ENCODE data around the gene HACD2.

The HACD2 gene

DNA sequence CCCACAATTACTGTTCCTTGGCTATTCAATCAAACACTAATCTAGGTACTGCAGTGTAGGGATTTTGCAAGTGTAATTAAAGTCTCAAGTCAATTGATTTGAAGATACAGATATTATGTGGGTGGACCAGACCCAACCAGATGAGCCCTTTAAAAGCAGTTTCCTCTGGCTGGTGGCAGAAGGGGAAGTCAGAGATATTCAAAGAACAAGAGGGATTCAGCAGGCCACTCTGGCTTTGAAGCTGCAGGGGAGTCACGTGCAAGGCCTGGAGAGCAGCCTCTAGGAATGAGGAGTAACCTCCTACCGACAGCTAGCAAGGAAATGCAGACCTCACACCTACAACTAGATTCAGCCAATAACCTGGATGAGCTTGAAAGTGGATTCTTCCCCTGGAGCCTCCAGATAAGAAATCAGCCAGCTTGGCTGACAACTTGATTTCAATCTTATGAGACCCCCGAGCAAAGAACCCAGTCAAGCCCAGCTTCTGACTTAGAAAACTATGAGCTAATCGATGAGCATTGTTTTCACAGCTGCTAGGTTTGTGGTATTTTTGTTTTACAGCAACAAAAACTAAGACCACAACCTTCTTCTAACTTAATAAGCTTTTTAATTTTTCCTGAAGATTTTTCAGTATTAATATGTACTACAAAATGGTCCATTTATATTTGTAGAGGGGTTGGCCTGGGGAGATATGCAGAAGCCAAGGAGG is 13.4 kb downstream of the HACD2 start:
- no peak for DNase-seq
- Mint-ChIP-seq H3K9me3 (no peaks in the 10 kb centered on the region), H3K4me1 (peaks cover 4% of the 10 kb centered on the region), H3K4me3 (no peak overlapping the region), H3K27me3 (no peaks in the 10 kb centered on the region), H3K36me3 (peaks cover 4% of the 10 kb centered on the region), H3K27ac (no peak overlapping the region)
- CTCF ChIA-PET = interaction anchor here (0.7 kb wide), 1 partner anchor 11 kb away, joined by 3 read pairs; no protein-coding TSS in a partner anchor

DNA sequence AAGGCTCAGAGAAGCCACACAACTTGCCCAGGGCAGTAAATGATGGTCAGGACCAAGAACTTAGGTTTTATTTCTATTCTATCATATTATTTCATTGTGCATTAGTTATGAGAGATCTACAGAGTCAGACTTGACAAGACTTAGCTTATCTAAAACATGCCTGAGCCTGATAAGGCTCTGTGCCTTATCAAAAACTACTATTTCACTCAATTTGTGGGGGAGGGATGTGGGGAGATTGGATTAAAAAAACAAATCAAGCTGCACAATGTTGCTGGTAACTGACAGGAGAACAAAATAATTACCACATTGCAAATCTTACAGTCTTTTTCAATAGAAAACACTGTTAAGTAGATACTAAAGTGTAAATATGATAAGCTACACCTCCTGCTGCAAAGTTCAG is 16.0 kb downstream of the HACD2 start:
- no peaks in the 10 kb centered on the region for H3K9me3 Mint-ChIP-seq
- H3K36me3 Mint-ChIP-seq = peaks cover 4% of the 10 kb centered on the region
- H3K27me3 Mint-ChIP-seq = no peaks in the 10 kb centered on the region
- no peaks in the 10 kb centered on the region for H3K4me1 Mint-ChIP-seq
- H3K4me3 Mint-ChIP-seq = no peak overlapping the region
- DNase-seq = no peak
- H3K27ac Mint-ChIP-seq = no peak overlapping the region
- CTCF ChIA-PET = interaction anchor here (0.7 to 1.5 kb wide), 3 partner anchors 9 to 65 kb away, joined by 3 to 4 read pairs (median 4); no protein-coding TSS in a partner anchor

DNA sequence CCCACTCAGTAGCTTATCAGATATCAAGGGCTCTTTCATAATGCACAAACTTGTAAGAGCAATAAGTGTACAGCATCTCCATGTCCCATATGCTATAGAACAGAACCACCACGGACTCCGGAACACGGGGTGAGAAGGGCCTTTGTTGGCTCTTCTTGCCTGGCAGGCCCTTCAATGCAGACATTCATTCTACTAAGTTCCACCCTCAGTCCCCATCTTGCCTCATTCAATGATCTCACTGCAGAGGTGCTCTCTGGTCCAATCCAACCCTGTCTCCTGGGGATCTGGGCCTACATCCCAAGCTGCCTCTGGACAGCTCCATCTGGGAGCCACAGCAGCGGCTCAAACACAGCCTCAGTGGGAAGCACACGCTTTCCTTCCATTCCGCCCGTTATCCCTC is 16.8 kb downstream of the HACD2 start:
- CTCF ChIA-PET = interaction anchor here (1.0 to 1.5 kb wide), 2 partner anchors 8 to 9 kb away, joined by 3 to 4 read pairs; no protein-coding TSS in a partner anchor
- no peak overlapping the region for H3K27ac Mint-ChIP-seq
- H3K36me3 Mint-ChIP-seq = peaks cover 4% of the 10 kb centered on the region
- no peak for DNase-seq
- H3K27me3 Mint-ChIP-seq = no peaks in the 10 kb centered on the region
- no peaks in the 10 kb centered on the region for H3K9me3 Mint-ChIP-seq
- no peaks in the 10 kb centered on the region for H3K4me1 Mint-ChIP-seq
- H3K4me3 Mint-ChIP-seq = no peak overlapping the region

DNA sequence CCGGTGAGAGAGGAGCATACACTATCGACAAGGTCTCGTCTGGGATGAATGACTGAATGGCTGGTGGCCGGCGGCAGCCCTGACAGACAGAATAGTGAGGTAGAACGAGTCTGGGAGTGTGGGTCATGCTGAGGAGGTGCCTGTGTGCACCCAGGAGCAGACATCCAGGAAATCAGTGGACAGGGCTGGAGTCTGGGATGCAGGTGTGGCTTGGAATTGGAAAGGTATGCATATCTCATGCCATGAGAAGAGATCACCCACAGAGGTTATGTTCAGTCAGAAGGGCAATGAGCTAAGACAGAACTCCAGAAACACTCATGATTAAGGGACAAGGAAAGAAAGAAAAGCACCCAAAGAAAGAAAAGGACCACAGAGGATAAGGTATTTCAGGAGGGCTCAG is 20.8 kb downstream of the HACD2 start:
- peaks cover 4% of the 10 kb centered on the region for H3K36me3 Mint-ChIP-seq
- H3K4me3 Mint-ChIP-seq = no peak overlapping the region
- no peaks in the 10 kb centered on the region for H3K9me3 Mint-ChIP-seq
- no peaks in the 10 kb centered on the region for H3K4me1 Mint-ChIP-seq
- no peaks in the 10 kb centered on the region for H3K27me3 Mint-ChIP-seq
- no peak for DNase-seq
- H3K27ac Mint-ChIP-seq = peak overlapping the region; percentile 56
- CTCF ChIA-PET = interaction anchor here (1.2 kb wide), 1 partner anchor 20 kb away, joined by 3 read pairs; no protein-coding TSS in a partner anchor

DNA sequence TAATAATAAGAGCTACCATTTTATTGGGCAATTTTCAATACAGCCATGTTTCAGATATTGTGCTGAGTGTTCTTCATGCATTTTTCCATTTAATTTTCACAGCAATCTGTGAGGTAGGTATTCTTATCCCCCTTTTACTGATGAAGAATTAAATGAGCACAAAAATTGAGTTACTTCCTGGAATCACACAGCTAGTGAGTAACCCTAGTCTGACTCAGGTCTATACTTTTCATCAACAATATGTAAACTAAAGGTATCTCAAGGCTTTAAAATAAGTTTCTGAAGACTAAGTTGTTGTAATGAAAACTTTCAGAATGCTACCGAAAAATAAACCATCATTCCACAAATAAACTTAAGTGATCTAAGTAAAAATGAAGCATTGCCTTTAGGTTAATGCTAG is 22.3 kb downstream of the HACD2 start:
- H3K9me3 Mint-ChIP-seq = no peaks in the 10 kb centered on the region

DNA sequence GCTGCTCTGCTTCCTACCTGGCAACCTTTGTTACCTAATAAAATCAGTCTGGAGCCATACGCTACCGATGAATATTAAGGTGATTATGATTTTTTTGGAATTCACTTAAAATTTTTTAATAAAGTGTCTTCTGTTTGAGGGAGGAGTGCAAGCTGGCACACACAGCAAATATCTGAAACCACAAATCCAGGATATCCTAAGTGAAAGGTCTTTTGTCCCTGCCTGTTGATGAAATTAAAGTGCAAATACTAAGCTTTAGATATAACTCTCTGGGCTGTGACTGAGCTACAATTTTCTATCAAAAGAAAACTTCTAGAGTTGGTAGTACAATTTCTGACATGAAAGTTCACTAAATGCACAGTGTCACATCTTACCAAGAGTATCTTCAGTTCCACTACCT is 23.7 kb downstream of the HACD2 start:
- CTCF ChIA-PET = interaction anchor here (0.9 to 1.7 kb wide), 2 partner anchors 8 to 71 kb away, joined by 3 to 4 read pairs; no protein-coding TSS in a partner anchor
- DNase-seq = no peak

More for the DNA sequence above, 22.3 kb downstream of the HACD2 start:
- H3K4me3 Mint-ChIP-seq = no peak overlapping the region
- DNase-seq = no peak
- no peaks in the 10 kb centered on the region for H3K4me1 Mint-ChIP-seq
- H3K27ac Mint-ChIP-seq = no peak overlapping the region
- CTCF ChIA-PET = interaction anchor here (1.4 to 1.8 kb wide), 3 partner anchors 9 to 12 kb away, joined by 4 to 5 read pairs (median 4); no protein-coding TSS in a partner anchor
- H3K27me3 Mint-ChIP-seq = no peaks in the 10 kb centered on the region
- H3K36me3 Mint-ChIP-seq = no peaks in the 10 kb centered on the region

DNA sequence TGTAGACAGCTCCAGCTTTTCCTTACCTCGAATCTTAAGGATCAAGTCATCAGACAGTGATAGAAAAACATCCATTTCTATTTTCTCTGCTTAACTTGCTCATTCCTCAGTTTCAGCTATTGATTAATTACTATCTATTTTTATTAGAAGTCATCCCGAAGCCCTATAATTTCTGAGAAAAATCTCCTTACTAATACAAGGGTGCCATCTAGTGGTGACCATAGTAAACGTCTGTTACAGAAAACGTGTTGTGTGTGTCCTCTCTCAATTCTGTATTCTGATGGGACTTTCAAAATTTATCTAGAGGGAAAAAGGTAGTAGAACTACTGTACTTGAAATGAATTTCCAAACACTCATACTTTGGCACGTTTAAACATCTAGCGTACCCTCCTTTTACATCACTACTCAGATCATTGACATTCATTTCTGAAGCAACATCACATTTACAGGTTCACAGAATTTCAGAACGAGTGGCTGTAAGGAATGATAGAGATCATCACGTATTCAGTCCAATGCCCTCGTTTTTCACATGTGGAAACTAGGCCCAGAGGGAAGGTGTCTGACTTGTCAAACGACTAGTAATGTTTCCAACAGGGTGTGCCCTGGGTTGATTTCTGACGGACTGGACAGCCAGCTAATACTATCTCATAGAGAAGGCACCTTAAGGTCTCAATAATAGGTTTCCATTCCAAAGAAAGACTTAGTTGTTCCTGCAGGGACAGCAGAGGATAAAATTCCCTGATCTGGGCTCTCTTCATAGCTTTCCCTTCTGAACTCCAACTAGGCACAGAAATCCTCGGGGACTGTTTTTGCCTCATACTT is 25.6 kb downstream of the HACD2 start:
- H3K9me3 Mint-ChIP-seq = peaks cover 3% of the 10 kb centered on the region
- DNase-seq = no peak
- H3K27me3 Mint-ChIP-seq = no peaks in the 10 kb centered on the region
- no peak overlapping the region for H3K4me3 Mint-ChIP-seq
- H3K27ac Mint-ChIP-seq = no peak overlapping the region
- H3K36me3 Mint-ChIP-seq = peaks cover 3% of the 10 kb centered on the region
- H3K4me1 Mint-ChIP-seq = no peaks in the 10 kb centered on the region
- CTCF ChIA-PET = interaction anchor here (0.6 to 2.5 kb wide), 25 partner anchors 8 to 1953 kb away, joined by 3 to 19 read pairs (median 3); partner anchors contain the start of gene ADCY5

More for the DNA sequence above, 23.7 kb downstream of the HACD2 start:
- H3K27me3 Mint-ChIP-seq = no peaks in the 10 kb centered on the region
- no peaks in the 10 kb centered on the region for H3K9me3 Mint-ChIP-seq
- no peaks in the 10 kb centered on the region for H3K36me3 Mint-ChIP-seq
- H3K27ac Mint-ChIP-seq = no peak overlapping the region
- H3K4me1 Mint-ChIP-seq = no peaks in the 10 kb centered on the region
- no peak overlapping the region for H3K4me3 Mint-ChIP-seq

DNA sequence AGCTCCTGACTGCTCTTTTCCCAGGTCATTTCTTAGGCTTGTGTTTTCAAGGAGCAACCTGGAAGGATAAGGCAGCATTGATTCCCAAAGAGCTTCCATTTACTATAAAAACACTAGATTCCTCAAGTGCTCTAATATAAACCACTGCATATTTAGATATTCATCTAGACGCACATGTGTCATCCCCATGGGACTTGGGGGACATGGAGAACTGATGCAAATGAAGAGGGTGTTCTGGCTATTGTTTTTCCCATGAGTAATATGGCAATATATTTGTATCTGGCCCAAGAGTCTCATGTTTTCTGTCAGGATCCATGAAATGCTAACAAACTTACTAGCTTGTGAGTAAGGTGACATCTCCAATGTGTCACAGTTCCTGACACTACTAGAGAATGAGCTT is 31.3 kb downstream of the HACD2 start:
- Mint-ChIP-seq H3K4me3 (no peak overlapping the region), H3K27me3 (no peaks in the 10 kb centered on the region), H3K27ac (no peak overlapping the region), H3K9me3 (peaks cover 3% of the 10 kb centered on the region), H3K4me1 (no peaks in the 10 kb centered on the region), H3K36me3 (peaks cover 10% of the 10 kb centered on the region)
- DNase-seq = no peak
- CTCF ChIA-PET = interaction anchor here (1.0 to 1.4 kb wide), 2 partner anchors 9 to 12 kb away, joined by 3 to 4 read pairs; no protein-coding TSS in a partner anchor

DNA sequence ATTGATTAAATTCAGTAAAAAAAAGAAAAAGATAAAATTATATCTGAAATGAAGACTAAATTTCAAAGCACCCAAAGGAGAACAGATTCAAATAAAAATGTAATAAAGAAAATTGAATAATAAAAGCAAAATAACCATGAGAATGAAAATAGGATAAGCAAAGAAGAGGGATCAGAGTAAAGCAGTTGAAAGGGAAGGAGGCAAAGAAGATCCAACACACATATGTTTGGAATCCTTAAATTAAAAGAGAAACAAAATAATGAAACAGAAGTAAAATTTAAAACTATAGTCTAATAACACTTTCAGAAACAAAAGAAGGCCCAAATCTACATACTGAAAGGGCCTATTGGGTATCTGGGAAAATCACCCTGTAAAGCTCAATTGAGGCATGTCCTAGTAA is 32.1 kb downstream of the HACD2 start:
- Mint-ChIP-seq H3K4me3 (no peak overlapping the region), H3K9me3 (peaks cover 3% of the 10 kb centered on the region), H3K27ac (no peak overlapping the region), H3K4me1 (no peaks in the 10 kb centered on the region), H3K27me3 (no peaks in the 10 kb centered on the region), H3K36me3 (peaks cover 10% of the 10 kb centered on the region)
- no peak for DNase-seq
- CTCF ChIA-PET = interaction anchor here (0.7 to 1.4 kb wide), 3 partner anchors 9 to 64 kb away, joined by 3 to 4 read pairs (median 3); no protein-coding TSS in a partner anchor

DNA sequence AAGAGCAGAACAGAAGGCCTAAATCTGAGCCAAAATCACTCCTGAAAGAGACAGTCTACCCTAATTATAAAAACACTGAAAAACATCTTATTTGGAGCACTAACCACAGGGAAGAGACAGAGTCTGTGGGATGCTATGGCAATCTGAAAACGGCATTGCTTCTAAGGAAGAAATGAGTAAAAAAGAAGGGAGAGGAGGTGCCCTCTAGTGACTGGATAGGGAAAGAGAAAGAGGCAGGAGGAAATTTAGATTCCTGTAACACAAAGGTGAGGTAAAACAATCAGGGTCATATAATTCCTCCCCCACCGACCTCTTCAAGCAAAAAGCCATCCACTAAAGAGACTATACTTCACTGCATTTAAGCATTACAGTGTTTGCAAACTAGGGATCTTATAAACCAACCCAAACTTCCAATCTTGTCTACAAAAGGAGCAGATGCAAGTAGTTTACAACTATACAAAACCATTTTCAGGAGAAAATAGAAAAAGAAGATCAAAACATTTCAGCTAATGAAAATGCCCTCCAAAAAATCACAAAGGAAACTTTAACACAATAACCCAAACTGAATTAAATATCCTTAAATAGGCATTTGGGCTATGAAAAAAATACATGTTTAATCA is 32.6 kb downstream of the HACD2 start:
- H3K27me3 Mint-ChIP-seq = no peaks in the 10 kb centered on the region
- DNase-seq = no peak
- H3K4me3 Mint-ChIP-seq = no peak overlapping the region
- no peak overlapping the region for H3K27ac Mint-ChIP-seq
- peaks cover 10% of the 10 kb centered on the region for H3K36me3 Mint-ChIP-seq
- CTCF ChIA-PET = interaction anchor here (0.7 to 1.2 kb wide), 5 partner anchors 11 to 107 kb away, joined by 3 to 5 read pairs (median 3); no protein-coding TSS in a partner anchor
- H3K4me1 Mint-ChIP-seq = no peaks in the 10 kb centered on the region
- peaks cover 3% of the 10 kb centered on the region for H3K9me3 Mint-ChIP-seq

DNA sequence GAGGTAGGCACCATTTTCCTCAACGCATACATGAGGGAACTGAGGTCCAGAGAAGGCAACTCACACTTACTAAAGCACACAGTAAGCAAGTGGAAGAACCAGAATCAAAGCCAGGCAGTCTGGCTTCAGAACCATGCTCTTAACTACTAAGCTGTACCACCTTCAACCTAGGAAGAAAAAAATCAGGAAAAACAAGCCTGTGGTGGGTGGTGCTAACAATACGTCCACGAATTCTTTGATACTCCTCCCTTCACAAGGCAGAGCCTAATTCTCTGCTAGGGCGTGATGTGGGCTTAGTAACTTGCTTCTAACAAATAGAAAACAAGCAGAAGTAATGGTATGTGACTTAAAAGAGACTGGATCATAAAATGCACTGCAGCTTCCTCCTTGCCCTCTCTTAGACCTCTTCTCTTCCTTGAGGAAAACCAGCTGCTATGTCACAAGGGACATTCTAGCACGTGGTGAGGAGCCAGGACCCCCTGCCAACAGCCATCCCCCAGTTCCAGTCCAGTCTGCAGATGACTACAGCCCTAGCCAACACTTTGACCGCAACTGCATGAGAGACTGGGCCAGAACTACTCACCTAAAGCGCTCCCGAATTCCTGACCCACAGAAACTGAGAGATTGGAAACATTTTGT is 36.9 kb downstream of the HACD2 start:
- no peaks in the 10 kb centered on the region for H3K4me1 Mint-ChIP-seq
- DNase-seq = no peak
- H3K4me3 Mint-ChIP-seq = no peak overlapping the region
- no peaks in the 10 kb centered on the region for H3K27me3 Mint-ChIP-seq
- H3K36me3 Mint-ChIP-seq = peaks cover 8% of the 10 kb centered on the region
- CTCF ChIA-PET = interaction anchor here (0.8 to 1.5 kb wide), 2 partner anchors 11 to 12 kb away, joined by 3 to 4 read pairs; no protein-coding TSS in a partner anchor
- H3K9me3 Mint-ChIP-seq = no peaks in the 10 kb centered on the region
- H3K27ac Mint-ChIP-seq = no peak overlapping the region

DNA sequence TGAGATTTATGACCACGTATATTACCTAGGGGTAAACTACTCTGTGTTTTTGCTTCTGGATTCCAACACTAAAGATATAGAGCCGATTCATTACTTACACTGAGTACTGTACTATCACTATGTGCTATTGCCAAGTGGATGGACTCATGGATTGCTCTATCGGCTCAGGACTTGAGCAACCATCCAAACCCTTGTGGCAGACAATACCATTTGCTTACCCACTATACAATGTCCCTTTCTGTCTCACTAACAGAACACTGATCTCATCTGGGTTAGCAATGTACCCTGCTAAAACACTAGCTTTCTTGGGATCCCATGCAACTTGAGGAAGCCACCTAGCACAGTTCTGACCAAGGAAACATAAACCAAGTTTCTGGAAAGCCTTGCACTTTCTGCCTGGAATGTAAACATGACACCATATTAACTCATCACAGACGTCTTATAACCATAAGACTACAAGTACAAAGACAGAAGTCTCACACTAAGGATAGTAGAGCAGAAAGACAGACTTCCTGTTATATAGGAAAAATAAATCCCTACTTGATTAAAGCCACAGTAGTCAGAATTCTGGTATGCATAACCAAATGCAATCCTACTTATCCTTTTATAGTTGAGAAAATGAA is 38.6 kb downstream of the HACD2 start:
- no peak overlapping the region for H3K27ac Mint-ChIP-seq
- H3K4me3 Mint-ChIP-seq = no peak overlapping the region
- CTCF ChIA-PET = no interaction called here
- H3K27me3 Mint-ChIP-seq = no peaks in the 10 kb centered on the region
- H3K9me3 Mint-ChIP-seq = no peaks in the 10 kb centered on the region
- H3K36me3 Mint-ChIP-seq = peaks cover 8% of the 10 kb centered on the region
- H3K4me1 Mint-ChIP-seq = no peaks in the 10 kb centered on the region
- no peak for DNase-seq

DNA sequence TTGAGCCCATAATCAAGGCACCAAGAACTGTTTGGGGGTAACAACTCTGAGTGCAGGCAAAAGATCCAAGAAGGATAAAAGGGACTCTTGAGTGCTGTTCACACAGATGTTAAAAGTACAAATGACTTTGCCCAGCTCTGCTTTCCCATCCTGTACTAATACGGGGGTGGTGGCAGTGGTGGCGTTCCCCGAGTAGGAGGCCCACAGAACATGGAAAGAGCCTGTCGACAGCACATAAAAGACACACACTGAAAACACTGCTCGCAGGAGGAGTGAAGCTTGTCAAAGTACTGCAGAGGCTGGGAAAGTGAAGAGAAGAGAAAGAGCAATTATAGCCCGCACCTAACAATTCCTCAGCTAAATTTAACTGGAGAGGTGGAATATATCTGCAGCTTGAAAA is 40.9 kb downstream of the HACD2 start:
- no peaks in the 10 kb centered on the region for H3K27me3 Mint-ChIP-seq
- no peak overlapping the region for H3K4me3 Mint-ChIP-seq
- DNase-seq = no peak
- CTCF ChIA-PET = interaction anchor here (1.3 kb wide), 1 partner anchor 16 kb away, joined by 6 read pairs; no protein-coding TSS in a partner anchor
- no peaks in the 10 kb centered on the region for H3K36me3 Mint-ChIP-seq
- H3K4me1 Mint-ChIP-seq = peaks cover 6% of the 10 kb centered on the region
- no peaks in the 10 kb centered on the region for H3K9me3 Mint-ChIP-seq
- H3K27ac Mint-ChIP-seq = no peak overlapping the region
